ENCODE data around the gene TOR2A.

The TOR2A gene

GRCh38 chr9:127723444-127723843 is 11.7 kb downstream of the TOR2A start:
- ChIA-PET POLR2A (interaction anchor here (1.3 kb wide), 1 partner anchor 11 kb away, joined by 4 read pairs; the partner anchor contains the start of gene TOR2A), CTCF (interaction anchor here (1.0 kb wide), 1 partner anchor 11 kb away, joined by 3 read pairs; the partner anchor contains the start of gene TOR2A)
- Histone ChIP-seq H3K27me3 (replicated peaks in 2 of 5; ENCODE audit: control insufficient read depth in 4 of 5, insufficient read depth in 5 of 5, low read length in 4 of 5) (peaks cover 0 to 1% (median 0%) of the 10 kb centered on the region in 5 experiments), H3K4me1 (ENCODE audit: control extremely low read depth in 1 of 4, control insufficient read depth in 4 of 4, insufficient read depth in 4 of 4, low read length in 3 of 4) (peaks cover 0 to 5% (median 4%) of the 10 kb centered on the region in 4 experiments), H3K36me3 (ENCODE audit: control insufficient read depth in 4 of 4, insufficient read depth in 4 of 4, low read length in 3 of 4) (no peaks in the 10 kb centered on the region), H3K4me3 (ENCODE audit: control insufficient read depth in 1 of 7, extremely low read depth in 1 of 7, insufficient read depth in 4 of 7, low read depth in 2 of 7, low read length in 6 of 7) (no peak overlapping the region), H3K9me3 (ENCODE audit: control extremely low read depth in 1 of 5, control insufficient read depth in 4 of 5, insufficient read depth in 2 of 5, low read depth in 1 of 5, low read length in 4 of 5) (no peaks in the 10 kb centered on the region), H3K27ac (ENCODE audit: insufficient read depth in 1 of 2, low read depth in 1 of 2, low read length in 2 of 2, poor library complexity in 1 of 2, severe bottlenecking in 2 of 2) (no peak overlapping the region)
- 85% methylated on average over 5 of the region's 5 CpGs for WGBS (ENCODE audit: insufficient coverage)
- no peak for DNase-seq

- POLR2A ChIA-PET, result no interaction called here
These were observed 12.1 kb downstream of the TOR2A start for GRCh38 chr9:127723013-127723412.

GRCh38 chr9:127722055-127722745 is 12.9 kb downstream of the TOR2A start:
- ChIA-PET CTCF (interaction anchor here (0.5 to 0.6 kb wide), 2 partner anchors 13 to 138 kb away, joined by 3 read pairs; partner anchors contain the start of gene TOR2A), POLR2A (no interaction called here)
- Histone ChIP-seq H3K4me3 (ENCODE audit: control insufficient read depth in 1 of 7, extremely low read depth in 1 of 7, insufficient read depth in 4 of 7, low read depth in 2 of 7, low read length in 6 of 7) (no peak overlapping the region), H3K9me3 (ENCODE audit: control extremely low read depth in 1 of 5, control insufficient read depth in 4 of 5, insufficient read depth in 2 of 5, low read depth in 1 of 5, low read length in 4 of 5) (no peaks in the 10 kb centered on the region), H3K36me3 (ENCODE audit: control insufficient read depth in 4 of 4, insufficient read depth in 4 of 4, low read length in 3 of 4) (no peaks in the 10 kb centered on the region), H3K27ac (ENCODE audit: insufficient read depth in 1 of 2, low read depth in 1 of 2, low read length in 2 of 2, poor library complexity in 1 of 2, severe bottlenecking in 2 of 2) (no peak overlapping the region), H3K27me3 (replicated peaks in 2 of 5; ENCODE audit: control insufficient read depth in 4 of 5, insufficient read depth in 5 of 5, low read length in 4 of 5) (peaks cover 0 to 1% (median 0%) of the 10 kb centered on the region in 5 experiments), H3K4me1 (ENCODE audit: control extremely low read depth in 1 of 4, control insufficient read depth in 4 of 4, insufficient read depth in 4 of 4, low read length in 3 of 4) (peaks cover 0 to 5% (median 4%) of the 10 kb centered on the region in 4 experiments)
- DNase-seq, result no peak
- WGBS (ENCODE audit: insufficient coverage), result 100% methylated on average over 7 of the region's 12 CpGs

More at GRCh38 chr9:127723013-127723412, 12.1 kb downstream of the TOR2A start:
- DNase-seq, result no peak
- Histone ChIP-seq H3K4me1 (ENCODE audit: control extremely low read depth in 1 of 4, control insufficient read depth in 4 of 4, insufficient read depth in 4 of 4, low read length in 3 of 4) (peaks cover 0 to 5% (median 4%) of the 10 kb centered on the region in 4 experiments), H3K9me3 (ENCODE audit: control extremely low read depth in 1 of 5, control insufficient read depth in 4 of 5, insufficient read depth in 2 of 5, low read depth in 1 of 5, low read length in 4 of 5) (no peaks in the 10 kb centered on the region), H3K27ac (ENCODE audit: insufficient read depth in 1 of 2, low read depth in 1 of 2, low read length in 2 of 2, poor library complexity in 1 of 2, severe bottlenecking in 2 of 2) (no peak overlapping the region), H3K27me3 (replicated peaks in 2 of 5; ENCODE audit: control insufficient read depth in 4 of 5, insufficient read depth in 5 of 5, low read length in 4 of 5) (peaks cover 0 to 1% (median 0%) of the 10 kb centered on the region in 5 experiments), H3K4me3 (ENCODE audit: control insufficient read depth in 1 of 7, extremely low read depth in 1 of 7, insufficient read depth in 4 of 7, low read depth in 2 of 7, low read length in 6 of 7) (no peak overlapping the region), H3K36me3 (ENCODE audit: control insufficient read depth in 4 of 4, insufficient read depth in 4 of 4, low read length in 3 of 4) (no peaks in the 10 kb centered on the region)
- CTCF ChIA-PET, result interaction anchor here (1.0 kb wide), 1 partner anchor 12 kb away, joined by 3 read pairs; the partner anchor contains the start of gene TOR2A
- 95% methylated on average over 8 of the region's 13 CpGs for WGBS (ENCODE audit: insufficient coverage)

- ChIA-PET CTCF (interaction anchor here (0.5 to 0.9 kb wide), 2 partner anchors 13 to 137 kb away, joined by 3 read pairs; partner anchors contain the start of gene TOR2A), POLR2A (no interaction called here)
- H3K4me1 ChIP-seq (ENCODE audit: control extremely low read depth in 1 of 4, control insufficient read depth in 4 of 4, insufficient read depth in 4 of 4, low read length in 3 of 4), result peaks cover 0 to 5% (median 4%) of the 10 kb centered on the region in 4 experiments
- H3K9me3 ChIP-seq (ENCODE audit: control extremely low read depth in 1 of 5, control insufficient read depth in 4 of 5, insufficient read depth in 2 of 5, low read depth in 1 of 5, low read length in 4 of 5), result no peaks in the 10 kb centered on the region
- H3K27me3 ChIP-seq (replicated peaks in 2 of 5; ENCODE audit: control insufficient read depth in 4 of 5, insufficient read depth in 5 of 5, low read length in 4 of 5), result peaks cover 0 to 1% (median 0%) of the 10 kb centered on the region in 5 experiments
- no peak overlapping the region for H3K4me3 ChIP-seq (ENCODE audit: control insufficient read depth in 1 of 7, extremely low read depth in 1 of 7, insufficient read depth in 4 of 7, low read depth in 2 of 7, low read length in 6 of 7)
- no peaks in the 10 kb centered on the region for H3K36me3 ChIP-seq (ENCODE audit: control insufficient read depth in 4 of 4, insufficient read depth in 4 of 4, low read length in 3 of 4)
- no peak overlapping the region for H3K27ac ChIP-seq (ENCODE audit: insufficient read depth in 1 of 2, low read depth in 1 of 2, low read length in 2 of 2, poor library complexity in 1 of 2, severe bottlenecking in 2 of 2)
- no peak for DNase-seq
- WGBS (ENCODE audit: insufficient coverage), result 82% methylated on average over 6 of the region's 11 CpGs
These were observed 13.7 kb downstream of the TOR2A start for GRCh38 chr9:127721391-127721821.

- POLR2A ChIA-PET, result no interaction called here
These were observed 14.2 kb downstream of the TOR2A start for GRCh38 chr9:127720865-127721227.

GRCh38 chr9:127720031-127720864 is 14.8 kb downstream of the TOR2A start:
- H3K4me1 ChIP-seq (ENCODE audit: control extremely low read depth in 1 of 4, control insufficient read depth in 4 of 4, insufficient read depth in 4 of 4, low read length in 3 of 4), result peaks cover 0 to 10% (median 8%) of the 10 kb centered on the region in 4 experiments
- 91% methylated on average over 12 of the region's 12 CpGs for WGBS (ENCODE audit: insufficient coverage)
- no peaks in the 10 kb centered on the region for H3K9me3 ChIP-seq (ENCODE audit: control extremely low read depth in 1 of 5, control insufficient read depth in 4 of 5, insufficient read depth in 2 of 5, low read depth in 1 of 5, low read length in 4 of 5)
- ChIA-PET POLR2A (no interaction called here), CTCF (interaction anchor here (0.9 to 1.8 kb wide), 5 partner anchors 9 to 50 kb away, joined by 3 read pairs; partner anchors contain the start of gene TOR2A)
- no peak for DNase-seq
- H3K27ac ChIP-seq (ENCODE audit: insufficient read depth in 1 of 2, low read depth in 1 of 2, low read length in 2 of 2, poor library complexity in 1 of 2, severe bottlenecking in 2 of 2), result no peak overlapping the region
- H3K27me3 ChIP-seq (replicated peaks in 2 of 5; ENCODE audit: control insufficient read depth in 4 of 5, insufficient read depth in 5 of 5, low read length in 4 of 5), result peaks cover 0 to 1% (median 0%) of the 10 kb centered on the region in 5 experiments
- H3K4me3 ChIP-seq (ENCODE audit: control insufficient read depth in 1 of 7, extremely low read depth in 1 of 7, insufficient read depth in 4 of 7, low read depth in 2 of 7, low read length in 6 of 7), result no peak overlapping the region
- H3K36me3 ChIP-seq (ENCODE audit: control insufficient read depth in 4 of 4, insufficient read depth in 4 of 4, low read length in 3 of 4), result no peaks in the 10 kb centered on the region

More at GRCh38 chr9:127720865-127721227, 14.2 kb downstream of the TOR2A start:
- Histone ChIP-seq H3K27me3 (replicated peaks in 2 of 5; ENCODE audit: control insufficient read depth in 4 of 5, insufficient read depth in 5 of 5, low read length in 4 of 5) (peaks cover 0 to 1% (median 0%) of the 10 kb centered on the region in 5 experiments), H3K4me3 (ENCODE audit: control insufficient read depth in 1 of 7, extremely low read depth in 1 of 7, insufficient read depth in 4 of 7, low read depth in 2 of 7, low read length in 6 of 7) (no peak overlapping the region), H3K36me3 (ENCODE audit: control insufficient read depth in 4 of 4, insufficient read depth in 4 of 4, low read length in 3 of 4) (no peaks in the 10 kb centered on the region), H3K9me3 (ENCODE audit: control extremely low read depth in 1 of 5, control insufficient read depth in 4 of 5, insufficient read depth in 2 of 5, low read depth in 1 of 5, low read length in 4 of 5) (no peaks in the 10 kb centered on the region), H3K27ac (ENCODE audit: insufficient read depth in 1 of 2, low read depth in 1 of 2, low read length in 2 of 2, poor library complexity in 1 of 2, severe bottlenecking in 2 of 2) (no peak overlapping the region), H3K4me1 (ENCODE audit: control extremely low read depth in 1 of 4, control insufficient read depth in 4 of 4, insufficient read depth in 4 of 4, low read length in 3 of 4) (peaks cover 0 to 10% (median 7%) of the 10 kb centered on the region in 4 experiments)
- DNase-seq, result no peak
- CTCF ChIA-PET, result interaction anchor here (0.9 kb wide), 1 partner anchor 14 kb away, joined by 3 read pairs; the partner anchor contains the start of gene TOR2A

All from common myeloid progenitor, CD34-positive (primary cell).